HCT116 (cell line): ENCODE measurements around the gene RAI1. TPM values are rescaled to one million over a fixed set of nuclear protein-coding genes. Genes with fewer than 3 reads are reported as not detected.

Experiments
- ATAC-seq: fragments of 200-7000 bp; cut with Tn5 transposase; 2 replicates; pipeline ENCODE4 v1.9.1; 2020; ENCODE audit warnings: mild to moderate bottlenecking, moderate library complexity
- BruUV-seq: library from RNA; stranded (reverse); fragments of 400-500 nt; replicated peaks from 2 replicates; lab custom pipeline; 2021; lab: Mats Ljungman, UMichigan
- CTCF ChIA-PET: fragments of 300-600 bp; sonication (Branson Sonifier 250); formaldehyde crosslinking; loops from one replicate; lab custom pipeline; 2021; ENCODE audit warnings: antibody characterized with exemption; lab: Charles Lee
- POLR2A ChIA-PET: fragments of 300-600, 350-600 bp; sonication (Branson Sonifier 250); formaldehyde crosslinking; loops from one replicate; lab custom pipeline; 2021; ENCODE audit warnings: antibody characterized with exemption; lab: Charles Lee
- RAD21 ChIA-PET, 2 experiments: fragments of 300-600 bp; sonication (Branson Sonifier 250); formaldehyde crosslinking; loops; one replicate each; lab custom pipeline; 2023; ENCODE audit warnings: low total read pairs in 2 of 2; ENCODE audit not compliant: uncharacterized antibody in 2 of 2, unreplicated experiment in 2 of 2, low non-redundant PET in 1 of 2; lab: Charles Lee
- DNase-seq: peaks from one replicate; pipeline ENCODE4 v3.0.0-alpha.2; 2010; ENCODE audit warnings: low read depth, low spot score
- H2AFZ ChIP-seq: fragments of 200-600 bp; shearing (Covaris generic), sonication (generic); 2 replicates; pipeline ENCODE4 v1.6.1; 2017; ENCODE audit warnings: low read depth, mixed run types, mixed read lengths, antibody characterized with exemption, low read length; ENCODE audit not compliant: poor library complexity, severe bottlenecking
- H3K27ac ChIP-seq: 2 replicates; pipeline ENCODE4 v1.5.1; 2012; ENCODE audit warnings: low read depth, low read length
- H3K27me3 ChIP-seq: fragments of 200-600 bp; sonication (generic); 2 replicates; pipeline ENCODE4 v1.6.1; 2016; ENCODE audit warnings: mixed run types, low read length, mixed read lengths; ENCODE audit not compliant: insufficient read depth
- H3K36me3 ChIP-seq, 2 experiments: fragments of 200-500 bp in 1 of 2; fragments of 200-600 bp in 1 of 2; sonication (Bioruptor generic) in 1 of 2; sonication (generic) in 1 of 2; 2 replicates each; pipeline versions ENCODE4 v1.5.1 to v1.6.1; 2014 to 2016; ENCODE audit warnings: low read length in 2 of 2, inconsistent platforms in 1 of 2, mixed read lengths in 1 of 2, mixed run types in 1 of 2; ENCODE audit not compliant: insufficient read depth in 2 of 2, control insufficient read depth in 1 of 2
- H3K4me1 ChIP-seq, 2 experiments: fragments of 200-600 bp in 1 of 2; sonication (generic) in 1 of 2; 2 replicates each; pipeline versions ENCODE4 v1.5.1 to v1.6.1; 2012 to 2017; ENCODE audit warnings: low read length in 2 of 2, inconsistent platforms in 1 of 2, mild to moderate bottlenecking in 1 of 2, mixed read lengths in 1 of 2, mixed run types in 1 of 2, moderate library complexity in 1 of 2; ENCODE audit not compliant: insufficient read depth in 2 of 2, control insufficient read depth in 1 of 2
- H3K4me2 ChIP-seq: fragments of 200-600 bp; sonication (generic); 2 replicates; pipeline ENCODE4 v1.6.1; 2017; ENCODE audit warnings: mixed run types, low read length, mixed read lengths
- H3K4me3 ChIP-seq, 2 experiments: fragments of 200-600 bp in 1 of 2; sonication (generic) in 1 of 2; replicated peaks in 1 of 2; 2 replicates each; pipeline ENCODE4 v1.5.1; 2011 to 2016; ENCODE audit warnings: low read length in 2 of 2, control low read depth in 1 of 2, low read depth in 1 of 2, mild to moderate bottlenecking in 1 of 2, mixed read lengths in 1 of 2, mixed run types in 1 of 2
- H3K79me2 ChIP-seq: fragments of 200-600 bp; sonication (generic); 2 replicates; pipeline ENCODE4 v1.6.1; 2017; ENCODE audit warnings: mild to moderate bottlenecking, mixed run types, low read length, moderate library complexity, mixed read lengths; ENCODE audit not compliant: insufficient read depth
- H3K9ac ChIP-seq: fragments of 200-600 bp; sonication (generic); 2 replicates; pipeline ENCODE4 v1.6.1; 2016; ENCODE audit warnings: low read length, mixed read lengths
- H3K9me2 ChIP-seq: fragments of 200-600 bp; sonication (generic), shearing (Covaris generic); 2 replicates; pipeline ENCODE4 v1.6.1; 2017; ENCODE audit warnings: mixed run types, mild to moderate bottlenecking, moderate library complexity; ENCODE audit not compliant: insufficient read depth
- H3K9me3 ChIP-seq, 2 experiments: fragments of 200-500 bp in 1 of 2; fragments of 200-600 bp in 1 of 2; sonication (Bioruptor generic) in 1 of 2; sonication (generic) in 1 of 2; 2 replicates each; pipeline ENCODE4 v1.6.1; 2014 to 2017; ENCODE audit warnings: low read length in 2 of 2, mixed read lengths in 2 of 2, inconsistent platforms in 1 of 2, low read depth in 1 of 2, mild to moderate bottlenecking in 1 of 2, mixed run types in 1 of 2, moderate library complexity in 1 of 2; ENCODE audit not compliant: control insufficient read depth in 1 of 2, insufficient read depth in 1 of 2
- H4K20me1 ChIP-seq: fragments of 200-600 bp; sonication (generic), shearing (Covaris generic); 2 replicates; pipeline ENCODE4 v1.6.1; 2017; ENCODE audit warnings: mixed run types, mild to moderate bottlenecking, moderate library complexity; ENCODE audit not compliant: insufficient read depth
- CBX3 ChIP-seq: IDR thresholded peaks from 2 replicates; pipeline ENCODE4 v1.6.1; 2012; ENCODE audit warnings: low read depth
- POLR2AphosphoS5 ChIP-seq: IDR thresholded peaks from 2 replicates; pipeline ENCODE4 v1.6.1; 2011; ENCODE audit warnings: mild to moderate bottlenecking, low read depth, low read length, moderate library complexity
- REST ChIP-seq: IDR thresholded peaks from 2 replicates; pipeline ENCODE4 v1.6.1; 2012; ENCODE audit warnings: low read depth
- SIN3A ChIP-seq: IDR thresholded peaks from 2 replicates; pipeline ENCODE4 v1.6.1; 2012; ENCODE audit warnings: low read depth
- ZFX ChIP-seq: fragments of 450-650 bp; IDR thresholded peaks from 2 replicates; pipeline ENCODE4 v1.6.1; 2017
- ZNF274 ChIP-seq: fragments of 200-500 bp; sonication (Bioruptor generic); IDR thresholded peaks from 2 replicates; pipeline ENCODE4 v1.6.1; 2014; ENCODE audit warnings: mild to moderate bottlenecking, low read depth, low read length, inconsistent platforms
- intact Hi-C: fragments of 100-400 bp; cut with micrococcal nuclease; formaldehyde crosslinking; loops from 2 replicates; pipeline ENCODE4 v1.10.0; 2022
- total RNA-seq: library from RNA; stranded (reverse); gene quantifications from one replicate; pipeline ENCODE4 v1.2.1, GENCODE V29; 2021; ENCODE audit not compliant: unreplicated experiment

RAI1 gene
- total RNA-seq, 1 experiment from 2014 or later: 38.5 TPM

GRCh38 chr17:17813725-17814095, 132.5 kb downstream of the RAI1 start:
- H3K9ac ChIP-seq: no peak overlapping the region
- H3K9me3 ChIP-seq: no peaks in the 10 kb centered on the region
- H3K9me2 ChIP-seq: no peaks in the 10 kb centered on the region
- POLR2A ChIA-PET: interaction anchor here (1.7 kb wide), 1 partner anchor 22 kb away, joined by 6 read pairs; no protein-coding TSS in a partner anchor
- BruUV-seq: no TSS peak
- CTCF ChIA-PET: interaction anchor here (1.3 kb wide), 1 partner anchor 48 kb away, joined by 3 read pairs; no protein-coding TSS in a partner anchor
- intact Hi-C loops: loop anchor here (2.0 to 5.0 kb wide), 2 partner anchors 47 to 219 kb away; no protein-coding TSS in a partner anchor
- H3K4me3 ChIP-seq: no peak overlapping the region
- no peaks in the 10 kb centered on the region for H3K27me3 ChIP-seq
- no peak for DNase-seq
- H3K36me3 ChIP-seq: peaks cover 26 to 61% of the 10 kb centered on the region in 2 experiments
- H3K79me2 ChIP-seq: peaks cover 25% of the 10 kb centered on the region
- peak overlapping the region; percentile 54; the same call in 1 of the 2 replicates for H3K27ac ChIP-seq
- H3K4me2 ChIP-seq: no peak overlapping the region
- no peak for TF ChIP-seq ZFX
- no peak for TF ChIP-seq SIN3A
- no peak for TF ChIP-seq REST
- no peak for TF ChIP-seq CBX3
- TF ChIP-seq POLR2AphosphoS5: no peak
- no peak for TF ChIP-seq ZNF274
- TF ChIP-seq, all 23 proteins: peak for 0
- RAD21 ChIA-PET: no interaction called here
- no peak for ATAC-seq
- no peaks in the 10 kb centered on the region for H4K20me1 ChIP-seq
- no peak overlapping the region for H2AFZ ChIP-seq
- peaks cover 14 to 26% of the 10 kb centered on the region in 2 experiments for H3K4me1 ChIP-seq
